NCI-H146 treated with DMSO at 0.1 percent for 48 hours (cell line): ENCODE data around the gene STEAP3.

Experiments
- DNase-seq: peaks from one replicate; lab custom pipeline; 2025; ENCODE audit not compliant: unreplicated experiment; lab: John Stamatoyannopoulos, UW

The STEAP3 gene

DNA sequence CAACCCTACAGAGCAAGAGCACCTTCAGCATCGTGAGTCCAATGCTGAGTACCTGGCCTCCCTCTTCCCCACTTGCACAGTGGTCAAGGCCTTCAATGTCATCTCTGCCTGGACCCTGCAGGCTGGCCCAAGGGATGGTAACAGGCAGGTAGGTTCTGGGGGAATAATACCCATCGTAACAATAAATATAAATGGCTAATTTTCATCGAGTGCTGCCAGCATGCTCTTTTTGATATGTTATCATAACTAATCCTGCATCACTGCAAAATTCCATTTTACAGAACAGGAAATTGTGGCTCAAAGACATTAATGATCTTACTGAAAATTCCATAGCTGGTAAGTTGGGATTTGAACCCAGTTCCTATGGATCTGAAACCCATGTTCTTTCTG, 22.2 kb downstream of the STEAP3 start:
- no peak for DNase-seq

DNA sequence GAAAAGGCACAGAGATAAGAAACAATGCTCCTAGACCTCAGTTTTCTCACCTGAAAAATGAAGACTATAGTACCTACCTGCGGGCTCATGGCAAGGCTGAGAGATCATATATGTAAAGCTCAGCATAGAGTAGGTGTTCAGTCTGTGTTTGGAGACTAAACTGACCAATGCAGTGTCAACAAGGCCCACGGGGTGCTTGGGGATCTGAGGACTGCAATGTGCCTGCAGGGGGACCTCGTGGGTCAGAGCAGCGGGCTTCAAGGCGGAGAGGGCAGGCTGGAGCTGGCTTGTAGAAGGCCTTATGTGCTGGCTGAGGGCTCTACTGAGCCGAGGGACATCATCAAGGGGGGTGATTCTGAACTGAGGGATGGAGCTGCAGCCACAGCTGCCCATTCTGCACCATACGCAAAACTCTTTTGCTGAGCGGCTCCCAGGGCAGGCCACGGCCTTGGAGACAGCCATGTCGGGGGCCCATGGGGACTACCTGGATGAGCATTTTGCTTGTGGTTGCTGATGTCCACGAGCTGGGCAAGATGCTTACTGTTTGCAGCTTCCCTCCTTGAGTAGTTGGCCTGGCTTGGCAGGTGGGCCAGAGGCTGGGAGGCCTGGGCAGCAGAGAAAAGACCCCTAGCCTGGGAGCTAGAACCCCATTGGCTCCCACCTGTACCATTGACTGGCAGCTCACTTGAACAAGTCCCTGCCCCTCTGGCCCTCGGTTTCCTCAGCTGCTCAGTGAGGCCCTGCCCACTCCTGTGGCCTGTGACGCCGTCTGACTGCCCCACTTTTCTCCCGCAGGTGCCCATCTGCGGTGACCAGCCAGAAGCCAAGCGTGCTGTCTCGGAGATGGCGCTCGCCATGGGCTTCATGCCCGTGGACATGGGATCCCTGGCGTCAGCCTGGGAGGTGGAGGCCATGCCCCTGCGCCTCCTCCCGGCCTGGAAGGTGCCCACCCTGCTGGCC, 23.5 kb downstream of the STEAP3 start:
- no peak for DNase-seq

DNA sequence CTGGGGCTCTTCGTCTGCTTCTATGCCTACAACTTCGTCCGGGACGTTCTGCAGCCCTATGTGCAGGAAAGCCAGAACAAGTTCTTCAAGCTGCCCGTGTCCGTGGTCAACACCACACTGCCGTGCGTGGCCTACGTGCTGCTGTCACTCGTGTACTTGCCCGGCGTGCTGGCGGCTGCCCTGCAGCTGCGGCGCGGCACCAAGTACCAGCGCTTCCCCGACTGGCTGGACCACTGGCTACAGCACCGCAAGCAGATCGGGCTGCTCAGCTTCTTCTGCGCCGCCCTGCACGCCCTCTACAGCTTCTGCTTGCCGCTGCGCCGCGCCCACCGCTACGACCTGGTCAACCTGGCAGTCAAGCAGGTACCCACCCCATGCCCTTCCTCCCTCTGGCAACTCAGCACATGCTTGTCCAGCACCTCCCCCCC, 24.2 kb downstream of the STEAP3 start:
- no peak for DNase-seq

DNA sequence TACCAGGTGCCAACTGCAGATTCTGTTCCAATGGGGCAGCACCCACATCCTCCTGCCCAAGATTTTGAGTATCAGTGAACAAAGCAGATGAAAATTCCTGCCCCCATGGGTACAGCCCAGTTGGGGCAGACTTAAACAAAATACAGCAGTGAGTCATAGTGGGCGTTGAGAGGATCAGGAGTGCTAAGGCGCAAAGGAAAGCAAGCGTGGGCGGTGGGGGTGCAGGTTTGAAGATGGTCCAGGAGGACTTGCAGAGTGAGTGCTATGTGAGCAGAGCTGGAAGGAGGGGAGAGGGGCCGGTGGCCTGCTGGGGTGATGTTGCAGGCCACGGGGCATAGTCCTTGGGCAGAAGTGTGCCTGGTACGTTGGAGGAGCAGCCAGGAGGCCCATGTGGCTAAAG, 24.7 kb downstream of the STEAP3 start:
- DNase-seq, result no peak

DNA sequence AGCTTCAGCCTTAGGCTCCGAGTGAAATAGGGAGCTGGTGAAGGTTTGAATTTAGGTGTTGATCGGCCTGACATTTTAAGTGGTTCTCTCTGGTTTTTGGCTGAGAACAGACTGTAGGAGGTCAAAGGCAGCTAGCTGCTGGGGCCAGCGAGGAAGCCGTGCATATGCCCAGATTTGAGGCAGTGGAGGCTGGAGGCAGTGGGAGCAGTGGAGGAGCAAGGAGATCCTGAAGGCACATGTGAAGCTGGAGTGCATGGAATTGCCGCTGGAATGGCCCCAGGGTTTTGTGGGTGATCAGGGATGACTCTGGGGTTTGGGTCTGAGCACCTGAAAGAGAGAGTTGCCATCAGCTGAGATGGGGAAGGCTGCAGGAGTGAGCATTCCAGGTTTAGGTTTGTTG, 25.1 kb downstream of the STEAP3 start:
- no peak for DNase-seq

DNA sequence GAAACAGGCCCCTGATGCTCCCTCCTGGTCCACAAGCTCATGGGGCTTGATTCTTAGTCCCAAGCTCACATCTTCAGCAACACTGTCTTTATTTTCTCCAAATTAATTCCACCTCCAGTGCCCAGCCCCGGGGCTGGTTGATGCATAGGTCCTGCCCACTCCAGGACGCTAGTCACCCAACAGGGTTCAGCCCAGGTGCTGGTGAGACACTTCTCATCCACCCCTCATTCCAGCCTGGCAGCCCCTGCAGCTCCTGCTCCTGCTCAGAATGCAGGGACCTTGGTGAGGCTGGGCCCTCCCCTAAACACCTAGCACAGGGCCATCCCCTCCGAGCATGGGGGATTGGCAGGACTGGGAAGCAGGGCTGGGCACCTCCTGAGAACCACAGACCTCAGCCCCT, 25.7 kb downstream of the STEAP3 start:
- DNase-seq, result no peak

DNA sequence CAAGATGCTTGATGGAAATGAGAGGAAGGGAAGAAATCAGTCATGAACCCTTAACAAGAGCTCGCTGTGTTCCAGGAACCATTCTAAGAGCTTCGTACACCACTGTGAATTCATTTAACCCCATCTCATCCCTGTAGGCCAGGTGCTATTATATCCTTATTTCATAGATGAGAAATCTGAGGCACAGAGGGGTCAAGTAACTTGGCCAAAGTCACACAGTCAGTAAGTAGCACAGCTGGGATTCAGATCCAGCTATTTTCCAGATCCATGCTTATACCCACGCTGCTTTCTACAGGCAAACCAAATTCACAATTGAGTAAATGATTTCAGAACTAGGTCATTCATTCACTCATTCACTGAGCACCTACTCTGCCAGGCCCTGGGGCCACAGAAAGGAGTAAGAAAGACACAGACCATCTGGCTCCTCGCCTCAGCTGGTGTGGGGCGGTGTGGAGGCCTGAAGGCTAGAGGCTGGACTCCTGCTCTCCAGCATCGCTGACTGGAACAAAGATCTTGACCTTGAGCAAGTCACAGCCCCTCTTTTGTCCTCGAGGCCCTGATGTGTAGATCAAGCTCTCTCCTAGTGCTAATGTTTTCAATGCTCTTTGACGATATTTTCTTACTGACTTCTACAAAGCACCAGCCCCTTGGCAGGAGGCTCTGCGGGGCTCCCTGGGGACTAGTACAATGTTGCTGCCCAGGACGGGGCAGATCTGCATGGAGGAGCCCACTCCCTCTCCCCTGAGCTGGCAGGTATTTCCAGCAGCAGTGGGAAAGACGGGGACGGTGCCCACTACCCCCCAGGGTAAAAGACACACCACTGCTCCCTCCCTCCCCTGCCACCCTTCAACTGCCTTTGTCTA, 26.5 kb downstream of the STEAP3 start:
- no peak for DNase-seq

DNA sequence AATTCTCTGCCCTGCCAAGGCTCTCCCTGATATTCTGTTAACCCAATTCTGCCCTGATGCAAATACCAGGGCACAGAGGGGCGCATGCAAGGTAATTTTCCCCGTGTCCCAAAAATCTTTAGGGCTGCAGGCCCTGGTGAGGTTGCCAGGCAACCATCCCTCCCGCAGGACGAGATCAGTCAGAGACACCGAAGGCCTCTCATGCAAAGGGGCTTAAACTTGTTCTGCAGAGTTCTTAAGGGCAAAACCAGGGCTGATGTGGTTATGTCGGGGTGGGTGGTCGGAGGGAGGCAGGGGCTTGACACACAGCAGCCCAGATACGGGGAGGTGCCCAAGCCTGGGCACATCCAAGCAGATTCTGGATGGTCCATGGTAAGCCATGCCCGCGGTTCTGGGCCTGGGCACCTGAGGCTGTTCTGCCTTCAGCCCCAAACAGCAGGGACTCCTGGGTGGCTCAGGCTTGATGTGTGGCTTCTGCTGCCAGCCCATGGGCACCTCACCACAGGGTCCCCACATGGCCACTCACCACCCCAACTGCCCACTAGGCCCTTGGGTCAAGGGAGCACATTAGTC, 27.2 kb downstream of the STEAP3 start:
- DNase-seq, result no peak

DNA sequence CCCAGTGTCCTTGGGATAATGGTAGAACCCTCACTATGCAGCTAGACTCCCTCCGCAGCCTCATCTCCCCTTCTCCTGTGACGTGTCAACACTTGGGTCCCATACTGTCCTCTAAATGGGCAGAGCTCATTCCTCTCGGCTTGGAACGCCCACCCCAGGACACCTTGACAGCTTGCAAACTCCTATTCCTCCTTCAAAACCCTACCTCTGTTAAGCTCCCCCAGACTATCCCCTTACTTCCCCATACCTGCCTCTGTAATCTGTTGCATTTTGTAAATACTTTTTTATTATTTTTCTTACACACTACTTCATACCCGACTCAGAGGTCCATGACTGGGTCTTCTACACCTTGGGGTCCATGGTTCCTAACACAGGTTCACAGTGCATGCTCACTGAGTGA, 28.0 kb downstream of the STEAP3 start:
- DNase-seq, result no peak

DNA sequence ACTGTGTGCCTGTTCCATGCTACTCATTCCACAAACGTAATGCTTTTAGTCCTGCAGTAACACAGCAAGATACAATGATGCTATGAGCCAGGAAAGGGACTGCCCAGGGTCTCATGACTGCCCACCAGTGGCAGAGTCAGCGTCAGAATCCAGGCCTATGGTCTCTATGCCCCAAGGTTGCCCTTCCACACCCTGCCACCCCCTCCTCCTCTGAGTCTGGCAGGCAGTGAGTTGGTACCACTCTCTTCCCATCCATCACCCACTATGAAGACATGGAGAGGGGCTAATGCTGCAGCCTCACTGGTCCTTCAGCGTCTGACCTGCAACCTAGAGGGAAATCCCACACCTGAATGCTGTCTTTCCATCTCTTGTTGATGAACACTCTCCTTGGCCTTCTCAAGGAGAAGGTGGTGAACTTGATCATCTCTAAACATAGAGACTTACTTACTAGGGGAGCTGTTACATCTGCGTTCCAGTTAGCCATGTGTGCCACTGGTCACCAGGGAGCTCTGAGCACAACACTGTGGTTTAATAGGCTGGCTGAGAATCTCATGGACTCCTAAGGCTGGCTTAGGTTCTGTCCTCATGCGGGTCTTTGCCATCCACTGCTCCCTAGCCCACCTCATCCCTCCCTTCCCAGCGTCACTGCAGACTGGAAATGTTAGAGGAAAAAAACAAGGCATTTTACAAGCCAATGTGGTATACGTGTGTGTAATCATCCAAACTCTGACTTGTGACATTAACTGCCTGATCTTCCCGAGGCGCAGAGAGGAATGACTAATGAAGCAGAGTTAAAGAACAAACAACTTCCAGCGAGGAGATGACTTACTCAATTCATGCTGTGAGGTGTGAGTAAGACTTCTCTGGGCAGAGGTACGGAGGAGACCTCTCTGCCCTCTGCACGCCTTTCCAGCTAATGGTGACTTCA, 28.8 kb downstream of the STEAP3 start:
- no peak for DNase-seq

DNA sequence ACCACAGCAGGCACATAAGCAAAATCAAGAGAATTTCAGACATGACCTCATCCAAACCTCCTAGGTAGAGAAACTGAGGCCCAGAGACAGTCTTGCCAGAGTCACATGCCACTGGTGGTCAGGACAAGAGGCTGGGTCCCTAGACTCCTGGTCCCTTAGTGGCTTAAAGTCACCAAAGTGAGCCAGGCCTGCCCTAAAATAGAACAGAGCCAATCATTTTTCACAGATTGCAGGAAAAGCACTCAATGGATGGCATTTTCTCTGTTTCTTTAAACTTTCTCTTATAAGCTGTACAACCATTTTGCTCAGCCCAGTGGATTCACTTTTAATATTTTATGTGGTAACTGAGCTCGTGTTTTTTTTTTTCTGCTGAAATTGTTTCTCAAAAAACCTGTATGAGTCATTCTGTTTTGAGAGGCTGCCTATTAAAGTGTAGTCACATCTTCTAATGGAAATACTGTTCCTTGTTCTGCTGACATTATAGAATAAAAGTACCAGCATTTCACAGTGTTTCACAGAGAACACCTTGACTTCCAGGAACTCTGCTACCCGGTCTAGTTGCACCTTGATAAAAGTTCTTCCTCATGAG, 29.6 kb downstream of the STEAP3 start:
- DNase-seq, result no peak

DNA sequence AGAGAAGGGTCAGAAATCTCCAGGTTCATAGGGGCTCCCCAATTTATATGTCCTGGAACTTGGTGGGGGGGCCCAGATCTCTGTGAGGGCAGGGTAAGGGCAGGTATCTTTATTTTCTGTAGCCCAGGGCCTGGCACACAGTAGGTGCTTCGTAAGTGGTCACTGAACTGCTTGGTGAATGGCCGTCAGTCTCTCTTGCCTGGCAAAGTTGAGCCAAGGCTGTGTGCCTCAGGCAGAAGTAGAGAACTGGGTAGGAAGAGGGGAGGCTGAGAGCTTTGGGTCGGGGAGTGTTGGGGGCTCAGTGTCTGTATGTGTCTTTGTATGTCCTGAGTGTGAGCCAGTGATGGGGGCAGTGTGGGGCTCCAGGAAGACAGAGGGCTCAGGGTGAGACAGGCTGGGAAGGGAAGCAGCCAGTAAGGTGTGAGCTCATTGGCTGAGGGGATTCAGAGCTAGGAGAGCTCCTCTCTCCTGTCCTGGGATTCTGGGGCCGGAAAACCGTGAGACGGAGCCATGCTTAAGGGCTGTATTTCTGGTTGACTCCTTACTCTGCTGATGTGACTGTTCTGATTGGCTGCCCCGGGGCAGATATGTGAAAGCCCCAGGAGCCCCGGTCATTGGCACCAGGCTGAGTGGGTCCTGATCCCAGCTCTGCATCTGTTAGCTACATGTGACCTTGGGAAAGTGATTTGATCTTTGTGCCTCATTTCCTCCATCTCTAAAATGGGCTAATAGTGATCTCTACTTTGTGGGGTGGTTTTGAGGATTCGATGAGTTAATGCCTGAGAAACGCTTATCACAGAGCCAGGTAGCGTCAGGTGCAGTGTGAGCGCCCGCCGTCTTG, 30.3 kb downstream of the STEAP3 start:
- DNase-seq, result no peak

DNA sequence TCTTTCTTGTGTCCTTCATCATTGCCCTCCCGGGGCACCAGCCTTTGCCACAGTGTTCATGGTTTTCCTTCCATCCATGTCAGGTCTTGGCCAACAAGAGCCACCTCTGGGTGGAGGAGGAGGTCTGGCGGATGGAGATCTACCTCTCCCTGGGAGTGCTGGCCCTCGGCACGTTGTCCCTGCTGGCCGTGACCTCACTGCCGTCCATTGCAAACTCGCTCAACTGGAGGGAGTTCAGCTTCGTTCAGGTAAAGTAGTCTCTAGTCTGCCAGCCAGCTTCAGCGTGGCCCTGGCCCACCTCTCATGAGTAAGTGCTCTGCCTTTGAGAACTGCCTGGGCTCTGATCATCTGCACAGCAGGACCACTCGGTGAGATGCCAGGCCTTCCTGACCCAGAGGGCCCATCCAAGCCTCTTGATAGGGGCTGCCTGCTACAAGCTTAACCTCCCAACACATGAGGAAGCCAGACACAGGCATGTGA, 31.0 kb downstream of the STEAP3 start:
- DNase-seq, result no peak

DNA sequence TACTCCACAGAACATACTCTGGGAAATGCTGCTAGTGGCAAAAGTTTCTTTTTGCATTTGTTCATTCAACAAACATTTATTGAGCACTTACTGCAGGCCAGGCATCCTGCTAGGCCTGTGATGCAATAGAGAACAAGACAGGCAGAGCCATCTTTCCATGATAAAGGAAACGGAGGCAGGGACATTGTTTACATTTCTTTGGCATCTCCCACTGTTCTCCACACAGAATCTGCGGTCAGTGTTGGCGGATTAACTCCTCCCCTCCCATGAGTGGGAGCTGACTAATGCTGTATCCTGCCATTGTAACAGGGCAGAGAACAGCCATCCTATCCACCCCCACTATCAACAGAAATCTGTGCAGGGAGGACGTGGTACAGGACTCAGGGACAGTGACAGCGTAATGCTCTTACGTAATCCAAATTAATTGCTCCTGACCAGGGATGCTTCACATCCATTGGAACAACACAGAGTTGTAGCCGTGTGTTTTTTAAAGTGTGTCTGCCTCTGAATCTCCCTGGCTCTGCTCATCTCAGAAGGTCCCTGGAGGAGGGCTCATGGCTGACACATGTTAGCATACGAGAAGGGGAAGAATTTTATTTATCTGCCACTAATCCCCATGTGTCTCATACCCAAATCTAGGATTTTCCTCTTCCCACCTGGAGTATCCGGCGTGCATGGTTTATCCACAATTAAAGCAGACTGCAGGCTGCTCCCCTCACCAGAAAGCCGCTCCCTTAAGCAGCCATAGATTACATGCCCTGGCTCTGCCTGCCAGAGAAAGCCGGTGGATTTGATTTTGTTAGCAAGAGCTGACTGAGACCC, 32.3 kb downstream of the STEAP3 start:
- DNase-seq, result no peak

DNA sequence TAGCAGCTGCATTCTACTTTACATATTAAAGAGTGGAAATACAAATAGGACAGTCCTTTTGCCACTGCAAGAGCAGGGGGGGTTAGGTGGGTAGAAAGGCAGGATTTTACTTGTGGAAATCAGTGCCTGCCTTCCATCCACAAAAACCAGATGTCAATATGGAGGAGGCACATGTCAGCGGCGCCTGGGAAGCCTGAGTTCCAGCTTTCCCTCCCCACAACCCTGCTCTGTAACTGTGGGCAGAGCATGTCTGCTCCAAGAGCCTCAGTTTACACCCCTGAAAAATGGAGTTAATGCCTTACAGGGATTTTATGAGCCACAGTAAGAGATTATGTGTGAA, 32.9 kb downstream of the STEAP3 start:
- no peak for DNase-seq

DNA sequence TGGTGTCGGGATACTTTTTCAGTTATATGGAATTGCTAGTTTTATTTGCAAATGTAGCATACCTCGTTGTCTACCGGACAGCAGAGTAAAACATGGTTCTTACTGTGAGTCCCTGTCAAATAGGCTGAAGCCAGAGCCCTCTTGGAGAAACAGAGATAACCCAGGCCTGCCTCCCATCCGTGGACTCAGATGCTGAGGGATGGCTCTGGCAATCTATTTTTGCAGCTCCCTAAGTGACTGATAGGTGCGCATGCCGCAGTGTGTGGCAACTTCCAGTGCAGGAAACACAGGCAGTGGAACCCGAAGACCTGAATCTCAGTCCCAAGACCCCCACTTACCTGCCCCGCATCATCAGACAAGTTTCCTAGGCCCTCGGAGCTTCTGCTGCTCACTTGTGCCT, 33.6 kb downstream of the STEAP3 start:
- no peak for DNase-seq

DNA sequence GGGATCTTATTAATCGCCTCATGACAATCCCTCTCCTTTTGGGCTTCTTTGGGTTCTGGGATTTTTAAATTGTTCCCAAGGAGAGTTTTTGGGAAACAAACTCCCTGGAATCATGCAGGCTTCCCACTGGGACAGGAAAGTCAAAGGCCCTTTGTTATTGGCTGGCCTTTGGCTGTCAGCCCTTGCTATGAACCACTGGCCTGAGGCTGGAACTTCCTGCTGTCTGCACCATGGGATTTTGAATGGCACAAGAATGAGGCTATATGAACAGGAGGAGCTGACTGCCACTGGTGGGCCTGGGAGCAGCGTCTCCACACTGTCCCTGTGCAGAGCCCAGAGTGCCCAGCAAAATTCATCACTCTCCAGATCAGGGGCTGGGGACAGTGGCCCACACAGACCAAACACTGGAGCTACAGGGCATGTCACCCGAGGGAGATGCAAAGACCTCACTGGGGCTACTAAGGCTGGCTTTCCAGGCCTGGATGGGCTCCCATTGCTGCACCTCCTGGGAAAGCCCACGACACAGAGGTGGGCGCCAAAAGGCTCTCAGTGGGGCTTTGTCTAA, 35.7 kb downstream of the STEAP3 start:
- DNase-seq, result peak; percentile 33
